IPS-20b (cell line): Measurements from ENCODE around the gene NPTN.
A peak's percentile ranks its signal among the peaks of the same experiment; 100 is the strongest.

ENCODE experiments used
- H3K27ac ChIP-seq: one replicate; pipeline ENCODE4 v1.5.1; 2013; ENCODE audit warnings: low read length
- H3K27me3 ChIP-seq: 2 replicates; pipeline ENCODE4 v1.6.1; 2013; ENCODE audit warnings: mild to moderate bottlenecking, low read length, inconsistent platforms; ENCODE audit not compliant: insufficient read depth
- H3K36me3 ChIP-seq: 2 replicates; pipeline ENCODE4 v1.6.1; 2013; ENCODE audit warnings: low read depth, mild to moderate bottlenecking, inconsistent platforms, low read length, moderate library complexity; ENCODE audit not compliant: insufficient read depth
- H3K4me1 ChIP-seq: 2 replicates; pipeline ENCODE4 v1.6.1; 2013; ENCODE audit warnings: mild to moderate bottlenecking, control low read depth, inconsistent platforms, low read length, moderate library complexity; ENCODE audit not compliant: insufficient read depth
- H3K4me3 ChIP-seq: 2 replicates; pipeline ENCODE4 v1.5.1; 2013; ENCODE audit warnings: mild to moderate bottlenecking, low read length, inconsistent platforms
- H3K9ac ChIP-seq: 2 replicates; pipeline ENCODE4 v1.6.1; 2013; ENCODE audit warnings: low read depth, mild to moderate bottlenecking, inconsistent platforms, low read length, moderate library complexity
- H3K9me3 ChIP-seq: 2 replicates; pipeline ENCODE4 v1.6.1; 2013; ENCODE audit warnings: mild to moderate bottlenecking, low read depth, low read length, inconsistent platforms; ENCODE audit not compliant: insufficient read depth

The NPTN gene

DNA sequence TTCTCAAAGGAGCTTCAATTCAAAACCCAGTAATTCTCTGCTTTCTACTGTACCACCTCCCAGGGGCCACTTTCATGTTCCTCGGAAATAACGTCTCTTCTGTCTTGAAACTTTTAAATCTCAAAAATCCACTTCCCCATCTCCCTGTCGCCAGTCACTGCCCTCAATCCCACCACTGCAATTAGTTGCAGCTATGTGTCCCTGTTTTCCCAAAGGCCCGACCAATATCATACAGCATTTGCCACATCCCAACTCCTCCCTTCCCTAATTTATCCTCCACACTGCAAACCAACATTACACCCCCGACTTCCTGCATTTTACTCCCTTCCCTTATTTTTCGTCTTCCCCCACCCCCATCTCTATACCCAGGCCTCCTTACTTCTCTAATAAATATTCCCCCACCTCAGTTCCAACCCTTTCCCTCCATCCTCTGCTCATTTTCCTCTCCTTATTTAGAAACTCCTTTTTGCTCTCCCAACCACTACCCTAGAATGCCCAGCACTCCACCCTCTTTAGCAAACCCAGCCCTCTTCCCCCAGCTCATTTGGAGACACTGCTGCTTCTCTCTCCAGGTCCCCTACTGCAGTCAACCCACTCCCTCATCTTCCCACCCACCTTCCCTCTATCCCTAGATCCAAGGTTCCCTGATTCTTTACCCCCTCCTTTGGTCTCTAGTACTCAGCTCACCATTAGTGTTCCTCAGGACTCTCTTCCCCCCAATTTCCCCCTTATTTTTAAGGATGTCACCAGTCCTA lies 1.1 kb downstream of the NPTN start:
- H3K36me3 ChIP-seq = no peaks in the 10 kb centered on the region
- H3K9ac ChIP-seq = peak overlapping the region; percentile 84
- no peak overlapping the region for H3K27ac ChIP-seq
- no peaks in the 10 kb centered on the region for H3K9me3 ChIP-seq
- peak overlapping the region; percentile 93 for H3K4me3 ChIP-seq
- peaks cover 34% of the 10 kb centered on the region for H3K4me1 ChIP-seq
- peaks cover 6% of the 10 kb centered on the region; the same call in 1 of the 2 replicates for H3K27me3 ChIP-seq

DNA sequence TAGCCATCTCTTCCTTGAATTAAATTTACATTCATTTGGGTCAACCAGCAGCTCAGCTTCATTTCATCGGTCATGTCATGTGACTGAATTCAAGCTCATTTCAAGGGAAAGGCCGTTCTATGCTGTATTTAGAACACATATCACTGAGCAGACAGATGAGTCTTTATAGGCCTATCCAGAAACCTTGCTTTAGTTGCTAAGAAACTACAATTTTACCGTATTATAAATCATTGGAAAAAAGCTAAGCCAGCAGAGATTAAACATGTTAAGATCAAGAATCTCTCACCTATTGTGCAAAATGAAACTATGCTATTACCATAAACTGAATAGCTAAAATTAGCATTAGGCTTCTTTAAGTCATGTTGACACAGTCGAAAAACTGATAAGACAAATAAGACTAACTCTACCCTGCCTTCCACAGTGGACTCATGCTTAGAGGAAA lies 2.2 kb downstream of the NPTN start:
- Histone ChIP-seq H3K36me3 (no peaks in the 10 kb centered on the region), H3K4me3 (peak overlapping the region; percentile 93), H3K9ac (peak overlapping the region; percentile 84; the same call in 1 of the 2 replicates), H3K27me3 (no peaks in the 10 kb centered on the region), H3K4me1 (peaks cover 38% of the 10 kb centered on the region), H3K27ac (peak overlapping the region; percentile 11), H3K9me3 (no peaks in the 10 kb centered on the region)

DNA sequence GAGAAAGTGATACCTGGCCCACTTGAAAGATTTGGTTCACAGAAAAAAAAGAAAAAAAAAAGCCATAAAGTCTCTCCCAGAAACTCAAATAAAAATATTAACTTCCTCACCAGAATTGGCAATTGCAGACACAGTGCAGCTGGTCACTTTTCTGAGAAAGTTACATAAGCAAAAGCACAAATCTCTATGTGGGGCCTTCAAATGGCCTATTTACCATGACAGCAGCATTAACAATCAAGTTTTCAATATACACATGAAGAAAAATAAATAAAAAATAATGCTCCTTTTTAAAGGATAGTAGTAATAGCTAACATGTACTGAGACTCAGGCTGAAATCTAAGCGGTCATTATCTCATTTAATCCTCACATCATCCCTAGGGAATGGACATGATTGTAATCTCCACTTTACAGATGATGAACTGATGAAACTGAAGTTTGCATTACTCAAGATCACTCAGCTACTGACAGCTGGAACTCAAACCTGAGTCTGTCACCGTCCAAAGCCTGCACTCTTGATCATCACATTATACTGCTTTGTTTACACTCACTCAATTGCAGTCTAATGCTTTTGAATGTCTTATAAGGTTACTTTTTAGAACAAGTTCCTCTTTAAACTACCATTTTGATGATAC lies 3.3 kb downstream of the NPTN start:
- H3K9me3 ChIP-seq = no peaks in the 10 kb centered on the region
- H3K4me3 ChIP-seq = peak overlapping the region; percentile 93; the same call in 1 of the 2 replicates
- H3K36me3 ChIP-seq = no peaks in the 10 kb centered on the region
- H3K4me1 ChIP-seq = peaks cover 38% of the 10 kb centered on the region
- H3K9ac ChIP-seq = 0 out of 2 replicates have a peak overlapping the region, but pooled peaks have one; percentile 84
- no peaks in the 10 kb centered on the region for H3K27me3 ChIP-seq
- no peak overlapping the region for H3K27ac ChIP-seq

DNA sequence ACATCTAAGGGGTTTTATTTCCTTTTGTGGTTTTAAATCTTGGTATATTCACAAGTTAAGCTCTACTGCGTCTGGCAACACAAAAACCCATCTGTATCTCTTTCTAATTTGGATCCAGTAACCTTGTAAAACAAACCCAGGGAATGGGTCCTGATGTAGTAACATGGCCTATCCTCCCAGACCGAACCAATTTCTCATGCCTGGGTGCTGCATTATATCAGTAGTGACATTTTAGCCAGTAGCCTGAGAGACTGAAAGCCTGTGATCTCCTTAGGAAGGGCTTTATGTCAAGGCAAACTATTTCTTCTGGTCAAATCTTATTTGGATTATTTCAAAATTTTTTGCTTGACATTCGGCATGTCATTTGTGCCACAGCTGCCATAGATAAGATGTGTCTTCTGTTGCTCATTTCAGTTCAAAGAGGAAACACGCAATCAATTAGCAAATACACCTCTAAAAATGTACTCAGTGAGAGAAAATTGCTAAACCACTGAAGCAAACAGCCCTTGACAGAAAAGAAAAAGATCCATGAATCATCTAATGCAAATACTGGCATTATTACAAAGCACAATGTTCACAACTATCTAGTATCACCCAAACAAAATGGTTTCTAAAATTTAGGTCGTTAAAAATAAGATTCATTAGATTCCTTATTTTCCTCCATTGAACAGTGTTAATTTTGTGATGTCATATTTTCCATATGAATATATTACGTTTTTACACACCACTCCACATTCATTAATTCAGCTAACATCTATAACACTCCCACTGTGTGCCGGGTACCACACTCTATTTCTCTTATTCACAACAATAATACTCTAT lies 4.0 kb downstream of the NPTN start:
- Histone ChIP-seq H3K9ac (no peak overlapping the region), H3K27ac (no peak overlapping the region), H3K36me3 (no peaks in the 10 kb centered on the region), H3K4me1 (peaks cover 41% of the 10 kb centered on the region), H3K4me3 (no peak overlapping the region), H3K27me3 (no peaks in the 10 kb centered on the region), H3K9me3 (no peaks in the 10 kb centered on the region)

DNA sequence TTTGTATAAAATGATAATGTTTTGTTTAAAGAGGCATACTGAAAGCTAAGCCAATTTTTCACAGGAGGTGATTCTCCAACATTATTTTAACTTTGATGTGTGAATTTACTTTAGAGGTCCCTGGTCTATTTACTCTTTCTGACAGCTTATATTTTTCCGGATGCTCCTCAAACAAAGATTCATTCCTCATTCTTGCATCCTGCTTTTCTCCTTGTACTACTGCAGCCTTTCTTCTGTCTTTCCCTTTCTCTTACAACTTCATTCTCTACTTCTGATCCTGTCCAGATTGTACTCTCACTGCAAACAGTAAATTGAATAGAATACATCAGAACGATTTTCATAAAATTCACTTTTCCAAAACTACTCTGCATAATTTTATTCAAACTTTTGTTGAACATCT lies 5.1 kb downstream of the NPTN start:
- peaks cover 41% of the 10 kb centered on the region for H3K4me1 ChIP-seq
- H3K4me3 ChIP-seq = no peak overlapping the region
- no peaks in the 10 kb centered on the region for H3K9me3 ChIP-seq
- H3K9ac ChIP-seq = no peak overlapping the region; the same call in 1 of the 2 replicates
- H3K27ac ChIP-seq = no peak overlapping the region
- H3K36me3 ChIP-seq = no peaks in the 10 kb centered on the region
- H3K27me3 ChIP-seq = no peaks in the 10 kb centered on the region

DNA sequence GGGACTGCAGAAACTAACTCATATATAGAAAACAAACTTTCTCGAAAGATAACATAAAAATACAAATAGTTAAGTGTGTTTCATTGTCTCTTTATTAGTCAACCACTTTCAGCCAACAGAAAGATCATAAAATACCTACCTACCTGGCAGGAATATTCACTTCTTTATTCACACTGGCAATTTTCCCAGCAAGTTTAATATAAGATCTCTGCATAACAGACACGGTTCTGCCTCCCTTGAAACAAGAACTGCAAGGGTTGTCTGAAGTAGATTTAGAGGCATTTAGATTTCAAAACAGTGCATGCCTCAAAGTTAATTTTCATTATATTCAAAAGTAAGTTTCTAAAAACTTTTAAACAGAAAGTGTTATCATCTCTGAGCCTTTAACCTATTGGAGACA lies 7.1 kb downstream of the NPTN start:
- H3K4me1 ChIP-seq = peaks cover 53% of the 10 kb centered on the region

DNA sequence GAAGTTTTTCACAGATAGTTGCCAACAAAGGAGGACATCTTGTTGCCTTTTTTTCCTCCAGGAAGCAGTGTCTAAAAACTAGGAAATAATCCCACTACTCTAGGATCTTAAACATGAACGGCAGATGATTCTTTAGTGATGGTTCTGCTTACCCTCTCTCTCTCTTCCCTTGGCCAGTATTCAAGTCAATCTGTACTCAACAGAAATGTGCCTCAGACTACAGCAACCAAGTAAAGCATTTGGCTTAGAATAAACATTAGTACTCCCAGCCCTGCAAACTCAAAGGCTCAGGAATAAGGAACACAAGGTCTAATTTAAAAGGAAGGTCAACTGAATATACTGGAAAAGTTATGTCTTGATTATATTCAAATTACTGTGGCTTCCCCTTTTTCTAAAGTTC lies 8.7 kb downstream of the NPTN start:
- H3K9ac ChIP-seq = no peak overlapping the region
- H3K4me1 ChIP-seq = peaks cover 53% of the 10 kb centered on the region
- no peaks in the 10 kb centered on the region for H3K36me3 ChIP-seq
- H3K4me3 ChIP-seq = no peak overlapping the region
- no peaks in the 10 kb centered on the region for H3K9me3 ChIP-seq
- H3K27me3 ChIP-seq = no peaks in the 10 kb centered on the region
- no peak overlapping the region for H3K27ac ChIP-seq

More for the DNA sequence above, 7.1 kb downstream of the NPTN start:
- H3K4me3 ChIP-seq = no peak overlapping the region
- no peaks in the 10 kb centered on the region for H3K27me3 ChIP-seq
- H3K9me3 ChIP-seq = no peaks in the 10 kb centered on the region
- H3K9ac ChIP-seq = no peak overlapping the region
- H3K27ac ChIP-seq = no peak overlapping the region
- no peaks in the 10 kb centered on the region for H3K36me3 ChIP-seq

DNA sequence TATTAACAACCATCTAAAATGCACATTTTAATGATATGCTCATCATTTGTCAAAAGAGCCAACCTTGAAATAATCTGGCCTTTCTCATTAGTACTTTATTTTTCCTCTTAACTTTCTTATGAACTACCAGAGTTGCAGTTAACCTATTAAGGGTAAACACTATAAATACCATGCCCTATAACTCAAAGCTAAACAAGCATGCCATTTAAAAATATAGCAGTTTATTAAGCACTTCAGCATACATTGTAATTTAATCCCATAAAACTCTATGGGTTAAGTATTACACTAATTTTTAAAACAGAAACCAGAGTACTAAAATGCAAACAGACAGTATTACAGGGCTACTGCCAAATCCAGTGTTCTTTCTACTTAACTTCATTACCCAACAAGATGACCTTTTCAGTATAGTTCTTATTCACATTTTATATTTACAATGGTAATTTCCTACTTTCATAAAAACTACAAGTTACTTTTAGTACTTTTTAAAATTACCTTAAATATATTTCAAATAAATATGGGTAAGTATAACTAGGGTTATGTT lies 11.8 kb downstream of the NPTN start:
- no peaks in the 10 kb centered on the region for H3K27me3 ChIP-seq
- H3K36me3 ChIP-seq = no peaks in the 10 kb centered on the region
- H3K9me3 ChIP-seq = no peaks in the 10 kb centered on the region
- H3K4me3 ChIP-seq = no peak overlapping the region; the same call in 1 of the 2 replicates
- H3K4me1 ChIP-seq = peaks cover 58% of the 10 kb centered on the region
- H3K27ac ChIP-seq = no peak overlapping the region
- H3K9ac ChIP-seq = no peak overlapping the region

DNA sequence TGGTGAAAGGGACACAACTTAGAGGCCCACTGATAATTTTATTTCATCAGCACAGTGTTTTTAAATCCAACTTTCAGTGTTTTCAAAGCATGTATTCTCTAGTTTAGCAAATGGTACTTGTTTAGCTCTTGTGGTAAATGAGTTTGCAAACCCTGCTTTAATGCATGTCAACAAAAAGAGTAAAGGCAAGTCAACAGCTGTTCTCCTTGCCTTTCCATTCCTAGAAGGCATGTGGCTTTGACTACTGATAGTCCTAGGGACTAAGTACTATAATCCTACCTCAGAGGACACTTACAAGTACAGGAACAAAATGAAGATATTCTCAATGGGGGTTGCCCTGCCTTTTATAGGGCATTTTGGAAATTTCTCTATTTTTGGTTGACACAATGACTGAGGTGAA lies 13.1 kb downstream of the NPTN start:
- Histone ChIP-seq H3K4me1 (peaks cover 54% of the 10 kb centered on the region), H3K27me3 (no peaks in the 10 kb centered on the region), H3K9me3 (no peaks in the 10 kb centered on the region), H3K27ac (no peak overlapping the region), H3K9ac (no peak overlapping the region), H3K4me3 (no peak overlapping the region), H3K36me3 (no peaks in the 10 kb centered on the region)

DNA sequence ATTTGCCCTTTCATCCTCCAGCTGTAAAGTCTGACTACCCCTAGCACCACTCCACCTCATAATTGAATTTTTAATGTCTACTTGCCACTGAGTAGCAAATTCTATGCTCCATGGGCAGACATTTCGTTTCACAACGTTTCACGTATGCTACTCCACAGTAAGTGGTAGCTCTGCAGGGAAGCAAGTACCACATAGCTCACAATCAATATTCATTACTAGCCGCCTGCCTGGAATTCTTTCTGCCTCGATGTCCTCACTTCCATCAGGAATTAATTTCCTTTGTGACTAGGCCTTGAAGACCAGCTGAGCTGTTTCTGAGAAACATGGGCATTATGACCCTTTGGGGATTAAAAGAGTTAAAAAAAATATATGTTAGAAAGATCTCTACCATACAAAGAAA lies 15.3 kb downstream of the NPTN start:
- peaks cover 47% of the 10 kb centered on the region for H3K4me1 ChIP-seq
- H3K9me3 ChIP-seq = no peaks in the 10 kb centered on the region
- peak overlapping the region; percentile 13; the same call in 1 of the 2 replicates for H3K9ac ChIP-seq
- no peak overlapping the region for H3K27ac ChIP-seq
- no peaks in the 10 kb centered on the region for H3K36me3 ChIP-seq
- peak overlapping the region; percentile 37; the same call in 1 of the 2 replicates for H3K4me3 ChIP-seq
- no peaks in the 10 kb centered on the region for H3K27me3 ChIP-seq

DNA sequence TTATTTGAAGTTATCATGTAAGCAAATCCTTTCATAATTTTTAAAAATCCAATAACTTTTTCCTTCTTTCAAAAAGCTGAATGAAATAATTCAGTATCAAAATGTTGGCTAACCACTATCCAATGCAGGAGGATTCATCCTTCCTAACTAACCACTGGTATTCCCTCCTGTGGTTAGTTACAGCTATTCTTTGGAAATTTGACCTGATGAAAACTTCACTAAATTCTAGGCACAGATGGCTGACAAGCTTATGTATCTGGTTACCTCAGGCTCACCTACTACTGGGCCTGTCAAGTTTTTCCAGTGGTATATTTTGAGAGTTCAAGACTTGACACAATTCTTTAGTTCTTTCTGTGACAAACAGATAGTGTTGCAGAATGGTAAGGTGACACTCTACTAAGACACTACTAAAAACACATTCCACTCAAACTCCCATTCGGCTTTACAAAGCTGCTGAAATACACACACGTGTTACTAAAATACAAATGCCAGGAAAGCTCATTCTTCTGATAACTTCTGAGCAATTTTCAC lies 15.8 kb downstream of the NPTN start:
- Histone ChIP-seq H3K36me3 (no peaks in the 10 kb centered on the region), H3K27me3 (no peaks in the 10 kb centered on the region), H3K27ac (no peak overlapping the region), H3K4me3 (peak overlapping the region; percentile 37; the same call in 1 of the 2 replicates), H3K9me3 (no peaks in the 10 kb centered on the region), H3K9ac (peak overlapping the region; percentile 13; the same call in 1 of the 2 replicates), H3K4me1 (peaks cover 42% of the 10 kb centered on the region)
